HG02943 (cell line): ENCODE data around the gene ACSS2.
A peak's percentile ranks its signal among the peaks of the same experiment; 100 is the strongest.

Experiments used
- ATAC-seq: cut with Tn5 transposase; IDR thresholded peaks from one replicate; pipeline ENCODE4 v1.9.1; 2021; ENCODE audit warnings: mild to moderate bottlenecking, low read depth, moderate library complexity; ENCODE audit not compliant: unreplicated experiment

ACSS2 gene

DNA sequence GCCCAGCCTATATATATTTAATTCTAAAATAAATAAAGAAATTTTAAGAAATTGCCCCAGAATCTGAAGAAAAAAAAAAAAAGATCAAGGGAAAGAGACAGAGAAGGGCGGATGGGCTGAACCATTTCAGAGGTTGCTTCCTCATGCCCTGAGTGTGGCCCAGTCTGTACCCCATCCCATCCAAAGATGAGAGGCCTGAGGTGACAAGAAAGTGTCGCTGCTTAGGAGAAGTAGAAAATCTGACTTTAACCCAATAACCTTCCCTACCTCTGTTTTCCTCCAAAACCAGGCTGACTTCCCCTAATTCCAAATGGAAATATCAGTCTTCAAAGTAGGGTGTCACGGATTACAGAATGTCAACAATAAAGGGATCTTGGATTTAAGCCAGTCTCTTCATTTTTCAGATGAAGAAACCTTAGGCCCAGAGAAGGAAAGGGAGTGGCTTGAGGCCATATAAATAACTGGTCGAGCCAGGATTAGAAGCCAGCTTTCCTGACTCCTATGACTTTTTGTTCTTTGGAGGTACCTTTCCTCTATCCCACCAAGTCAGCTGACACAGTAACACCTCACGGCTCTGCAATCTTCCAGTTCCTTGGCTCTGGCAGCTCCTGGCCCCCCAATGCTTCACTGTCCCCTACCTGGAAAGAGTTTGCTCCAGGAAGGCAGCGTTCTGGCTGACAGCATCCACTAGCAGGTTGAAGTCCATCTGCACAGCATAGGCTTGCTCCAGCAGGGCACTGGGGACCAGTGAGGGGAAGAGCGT lies 69.1 kb downstream of the ACSS2 start:
- no peak for ATAC-seq

DNA sequence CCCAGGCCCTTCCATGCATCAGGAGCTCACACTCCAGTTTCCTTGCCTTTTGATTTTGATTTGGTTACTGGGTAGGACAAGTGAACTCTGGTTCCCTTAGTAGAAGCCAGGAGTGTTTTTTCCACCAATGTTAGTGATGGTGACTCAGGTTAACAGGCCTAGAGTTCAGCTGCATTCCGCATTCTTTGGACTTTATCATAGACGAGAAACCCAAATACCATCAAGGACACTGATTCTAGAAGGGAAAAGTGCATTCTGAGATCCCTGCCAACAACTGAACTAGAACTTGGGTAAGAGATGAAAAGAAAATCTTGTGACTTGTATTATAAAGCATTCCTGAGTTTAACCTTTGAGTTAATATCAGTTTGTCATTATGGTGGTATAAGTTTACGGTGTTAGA lies 70.2 kb downstream of the ACSS2 start:
- ATAC-seq, result no peak

DNA sequence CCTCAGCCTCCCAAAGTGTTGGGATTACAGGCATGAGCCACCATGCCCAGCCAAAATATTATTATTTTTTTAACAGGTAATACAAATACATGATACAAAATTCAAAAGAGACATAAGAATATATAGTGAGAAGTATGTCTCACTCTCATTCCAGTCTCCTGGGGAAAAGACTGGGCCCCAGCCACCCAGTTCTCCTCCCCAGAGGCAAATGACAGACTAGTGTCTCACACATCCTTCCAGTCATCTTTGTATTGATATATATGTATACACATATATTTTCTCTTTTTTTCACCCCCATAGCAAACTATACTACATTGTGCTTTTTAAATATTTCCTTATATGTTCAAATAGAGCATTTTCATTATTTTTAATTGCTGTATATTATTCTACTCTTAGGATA lies 70.9 kb downstream of the ACSS2 start:
- ATAC-seq, result no peak

DNA sequence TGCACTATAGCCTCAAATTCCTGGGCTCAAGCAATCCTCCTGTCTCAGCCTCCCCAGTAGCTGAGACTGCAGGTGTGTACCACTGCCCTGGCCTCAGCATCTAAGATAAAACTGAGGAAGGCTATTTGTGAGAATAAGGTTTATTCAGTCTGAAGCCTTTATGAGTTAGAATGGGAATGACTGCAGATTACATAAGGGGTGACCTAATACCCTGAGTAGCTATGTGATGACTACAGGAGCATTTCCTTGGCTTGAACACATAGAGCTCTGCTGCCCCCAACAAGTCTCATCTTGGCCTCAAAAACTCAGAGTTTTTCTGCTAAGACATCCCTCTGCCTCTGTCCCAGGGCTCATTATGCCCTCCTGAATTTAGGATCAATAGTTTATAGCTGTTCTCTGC lies 71.6 kb downstream of the ACSS2 start:
- no peak for ATAC-seq

DNA sequence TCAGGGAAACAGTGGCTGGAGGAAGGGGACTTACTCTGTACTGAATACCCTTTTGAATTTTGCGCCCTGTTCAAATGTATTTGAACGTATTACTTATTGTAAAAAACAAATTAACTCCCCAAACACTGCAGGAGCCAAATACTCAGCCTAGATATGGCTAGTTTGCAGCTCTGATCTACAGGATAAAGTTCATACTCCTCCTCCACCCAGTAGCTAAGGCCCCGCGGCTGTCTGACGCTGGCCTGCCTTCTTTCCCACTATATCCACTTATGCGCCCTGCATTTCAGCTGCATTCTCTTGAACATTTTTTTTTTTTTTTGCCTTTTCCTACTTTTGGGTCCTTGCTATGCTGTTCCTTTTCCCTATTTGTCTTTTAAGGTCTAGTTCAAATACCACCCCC lies 72.7 kb downstream of the ACSS2 start:
- no peak for ATAC-seq

DNA sequence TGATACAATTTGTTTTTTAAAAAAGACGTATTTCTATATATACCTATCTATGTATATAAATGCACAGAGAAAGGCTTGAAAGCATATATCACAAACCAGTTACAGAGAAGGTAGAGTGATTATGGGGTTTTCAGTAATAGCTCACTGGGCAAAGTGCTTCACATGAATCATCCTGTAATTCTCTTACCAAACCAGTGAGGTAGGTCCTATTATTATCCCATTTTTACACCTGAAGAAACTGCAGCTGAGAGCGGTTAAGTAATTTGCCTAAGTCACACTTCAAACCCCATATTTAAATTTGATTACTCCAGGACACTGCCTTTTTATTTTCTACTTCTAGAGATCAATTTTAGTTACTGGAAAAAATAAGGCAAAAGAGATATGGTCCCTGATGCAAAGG lies 74.8 kb downstream of the ACSS2 start:
- ATAC-seq, result no peak

DNA sequence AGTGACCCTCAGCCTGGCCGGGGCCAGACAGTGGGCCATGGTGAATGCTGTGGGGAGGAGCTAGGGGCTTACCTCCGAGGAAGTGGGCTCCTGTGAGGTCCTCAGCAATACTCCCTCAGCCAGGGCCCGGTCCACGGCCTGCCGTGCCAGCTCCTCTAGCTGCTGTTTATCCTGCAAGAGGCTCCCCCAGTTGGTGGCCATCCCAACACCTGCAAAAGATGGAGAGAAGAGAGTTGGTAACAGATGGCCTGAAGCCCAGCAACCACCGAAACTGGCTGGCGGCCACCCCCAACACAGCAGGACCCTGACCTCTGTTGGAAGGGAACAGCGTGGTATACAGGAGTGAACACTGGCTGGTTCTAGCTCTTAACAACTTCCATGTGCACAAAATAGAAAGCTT lies 75.2 kb downstream of the ACSS2 start:
- ATAC-seq, result no peak

DNA sequence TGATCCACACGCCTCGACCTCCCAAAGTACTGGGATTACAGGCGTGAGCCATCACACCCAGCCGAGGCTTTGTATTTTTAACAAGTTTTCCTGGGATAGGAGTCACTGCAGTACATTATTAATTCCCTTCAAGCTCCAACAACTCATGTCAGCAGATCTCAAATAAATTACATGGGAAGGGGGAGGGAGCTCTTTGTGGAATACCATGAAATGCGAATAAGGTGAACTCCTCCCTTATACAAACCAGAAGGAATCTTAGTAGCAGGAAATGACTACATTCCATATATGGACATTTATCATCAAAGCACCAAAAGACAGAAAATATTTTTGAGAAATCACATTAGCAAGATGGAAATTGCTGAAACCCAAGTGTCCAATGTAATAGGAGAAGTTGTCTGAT lies 76.3 kb downstream of the ACSS2 start:
- no peak for ATAC-seq

DNA sequence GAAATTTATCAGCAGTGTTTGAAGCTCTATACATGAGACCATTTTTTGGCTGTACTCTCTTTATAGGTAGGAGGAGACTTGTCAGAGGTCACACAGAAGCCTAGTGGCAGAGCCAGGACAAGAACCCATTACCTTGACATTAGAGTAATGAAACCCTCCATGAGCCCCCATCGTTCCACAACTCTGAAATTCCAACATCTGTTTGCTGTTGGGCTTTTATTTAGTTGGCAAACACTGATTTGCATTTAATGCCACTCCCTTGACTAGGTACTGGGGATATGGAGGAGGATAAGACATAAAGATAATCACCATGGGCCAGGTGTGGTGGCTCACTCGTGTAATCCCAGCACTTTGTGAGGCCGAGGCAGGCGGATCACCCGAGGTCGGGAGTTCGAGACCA lies 77.5 kb downstream of the ACSS2 start:
- no peak for ATAC-seq

DNA sequence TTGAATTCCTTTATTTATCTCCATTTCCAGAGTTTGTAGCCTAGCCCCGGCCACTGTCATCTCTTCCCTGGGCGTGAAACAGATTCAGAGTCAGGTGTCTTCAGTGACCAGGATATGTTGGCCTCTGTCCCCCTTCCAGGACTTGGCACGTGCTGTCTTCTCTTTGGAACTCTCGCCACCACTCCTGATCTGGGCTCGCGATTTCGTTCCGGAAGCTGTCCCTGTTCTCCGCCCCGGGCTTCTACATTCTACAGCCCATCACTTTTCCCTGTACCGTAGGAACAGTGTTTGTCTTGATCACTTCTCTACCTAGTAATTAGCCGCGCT lies 78.5 kb downstream of the ACSS2 start:
- ATAC-seq, result no peak

DNA sequence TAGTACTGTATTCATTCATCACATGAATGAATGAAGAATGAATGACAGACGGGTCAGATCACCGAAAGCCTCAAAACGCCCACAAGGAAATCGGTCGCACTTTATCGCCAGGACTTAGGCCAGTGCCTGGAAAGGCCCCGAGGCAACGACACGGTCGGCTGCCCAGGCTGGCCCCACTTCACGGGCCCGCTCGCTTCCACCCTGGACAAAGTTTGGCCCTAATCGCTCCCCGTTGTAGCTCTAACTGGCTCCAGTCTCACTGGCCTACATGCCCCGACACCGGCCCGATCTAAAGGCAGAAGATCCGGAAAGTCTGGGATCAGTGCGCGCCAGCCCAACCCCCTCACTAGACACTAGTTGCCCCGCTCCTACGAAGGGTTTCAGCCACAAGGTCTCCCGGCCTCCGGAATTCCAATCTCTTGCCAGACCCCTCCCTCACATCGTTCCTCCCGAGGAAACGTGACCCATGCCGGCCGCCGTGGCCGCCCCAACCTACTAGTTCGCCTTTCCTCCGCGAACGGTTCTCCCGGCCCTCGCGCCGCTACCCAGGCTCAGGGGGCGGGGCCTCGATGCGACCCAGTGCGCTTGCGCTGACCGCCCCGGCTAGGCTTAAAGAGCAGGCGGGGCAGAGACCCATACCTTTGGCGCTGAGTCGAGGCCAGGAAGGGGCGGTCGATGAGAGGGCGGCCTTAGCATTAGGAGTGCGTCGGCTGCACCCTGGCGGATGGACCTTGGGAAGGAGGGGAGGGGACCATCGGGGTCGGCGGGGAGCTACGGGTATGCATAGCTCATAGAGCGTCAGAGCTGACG lies 79.0 kb downstream of the ACSS2 start, which contains the start of the genes GSS and MYH7B:
GSS (minus strand) TSS at position 576 of the 810 bp plus-strand sequence. CDS start 3,954 bp downstream, outside the sequence.
MYH7B (plus strand) TSS at position 638 of the 810 bp plus-strand sequence. CDS start 22,138 bp downstream, outside the sequence.
- ATAC-seq, result peak; percentile 81

DNA sequence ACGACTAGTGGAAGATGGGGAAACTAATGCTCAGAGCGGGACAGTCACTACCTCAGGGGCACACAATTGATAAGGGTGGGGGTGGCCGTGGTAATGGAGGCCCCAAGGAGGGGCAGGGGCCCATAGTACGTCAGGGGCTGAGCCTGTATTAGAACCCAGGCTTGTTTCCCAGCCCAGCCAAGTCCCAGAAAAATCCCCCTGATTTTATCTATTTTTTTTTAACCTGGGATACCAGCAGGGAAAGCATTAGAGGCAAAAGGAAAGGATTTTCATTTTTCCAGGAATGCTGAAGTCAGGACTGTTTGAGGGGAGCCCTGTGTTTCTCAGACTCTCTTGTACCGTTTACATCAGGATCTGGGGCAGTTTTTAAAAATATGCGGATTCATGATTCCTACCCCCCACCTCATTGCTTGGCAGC lies 79.6 kb downstream of the ACSS2 start:
- ATAC-seq, result no peak

DNA sequence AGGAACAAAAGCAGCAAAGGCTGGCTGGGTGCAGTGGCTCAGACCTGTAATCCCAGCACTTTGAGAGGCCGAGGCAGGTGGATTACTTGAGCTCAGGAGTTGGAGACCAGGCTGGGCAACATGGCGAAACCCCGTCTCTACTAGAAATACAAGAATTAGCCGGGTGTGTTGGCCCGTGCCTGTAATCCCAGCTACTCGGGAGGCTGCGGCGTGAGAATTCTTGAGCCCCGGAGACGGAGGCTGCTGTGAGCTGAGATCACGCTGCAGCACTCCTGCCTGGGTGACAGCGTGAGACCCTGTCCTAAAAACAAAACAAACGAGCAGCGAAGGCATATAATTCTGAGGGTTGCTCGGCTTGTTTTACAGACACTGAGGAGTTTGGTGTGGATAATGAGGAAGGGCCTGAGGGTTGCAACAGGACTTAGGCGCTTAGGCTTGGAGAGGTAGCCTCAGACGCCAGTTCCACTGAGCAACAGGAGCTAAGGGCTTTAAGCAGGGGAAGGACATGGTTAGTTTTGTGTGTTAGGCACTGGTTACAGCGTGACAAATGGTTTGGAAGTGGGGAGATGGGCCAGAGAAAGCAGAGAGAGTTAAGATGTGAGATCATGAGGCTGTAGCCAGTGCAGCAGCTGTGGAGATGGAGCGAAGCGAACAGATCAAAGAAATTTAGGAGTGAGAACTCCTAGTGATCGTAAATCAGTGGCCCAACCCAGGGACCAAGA lies 80.5 kb downstream of the ACSS2 start:
- no peak for ATAC-seq

DNA sequence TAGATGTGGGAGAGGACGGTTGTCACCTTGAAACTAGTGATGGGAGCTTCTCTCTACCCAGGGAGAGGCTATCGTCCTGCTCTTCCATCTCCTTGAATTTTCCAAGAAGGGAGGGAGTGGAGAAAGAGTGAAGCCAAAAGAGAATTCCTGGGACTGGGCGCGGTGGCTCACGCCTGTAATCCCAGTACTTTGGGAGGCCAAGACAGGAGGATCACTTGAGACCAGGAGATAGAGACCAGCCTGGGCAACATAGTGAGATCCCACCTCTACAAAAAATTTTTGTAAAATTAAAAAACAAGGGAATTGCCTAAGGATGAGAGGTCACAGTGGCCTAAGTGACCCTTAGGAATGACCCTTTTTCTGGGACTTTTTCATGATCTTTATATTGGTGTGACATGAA lies 88.1 kb downstream of the ACSS2 start:
- no peak for ATAC-seq

DNA sequence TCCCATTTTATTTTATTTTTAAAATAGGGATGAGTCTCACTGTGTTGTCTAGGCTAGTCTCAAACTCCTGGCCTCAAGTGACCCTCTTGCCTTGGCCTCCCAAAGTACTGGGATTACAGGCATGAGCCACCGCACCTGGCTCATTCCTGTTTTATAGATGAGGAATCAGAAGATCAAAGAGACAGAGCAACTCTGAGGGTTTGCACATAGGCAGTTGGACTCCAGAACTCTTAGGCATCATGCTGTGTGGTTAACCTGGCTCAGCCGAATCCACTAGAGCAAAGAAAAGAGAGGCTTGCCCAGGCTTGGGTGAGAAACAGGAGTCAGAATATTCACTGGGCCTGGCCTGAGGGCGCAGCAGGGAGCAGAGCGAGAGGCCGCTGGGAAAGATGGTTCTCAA lies 88.6 kb downstream of the ACSS2 start:
- ATAC-seq, result no peak

DNA sequence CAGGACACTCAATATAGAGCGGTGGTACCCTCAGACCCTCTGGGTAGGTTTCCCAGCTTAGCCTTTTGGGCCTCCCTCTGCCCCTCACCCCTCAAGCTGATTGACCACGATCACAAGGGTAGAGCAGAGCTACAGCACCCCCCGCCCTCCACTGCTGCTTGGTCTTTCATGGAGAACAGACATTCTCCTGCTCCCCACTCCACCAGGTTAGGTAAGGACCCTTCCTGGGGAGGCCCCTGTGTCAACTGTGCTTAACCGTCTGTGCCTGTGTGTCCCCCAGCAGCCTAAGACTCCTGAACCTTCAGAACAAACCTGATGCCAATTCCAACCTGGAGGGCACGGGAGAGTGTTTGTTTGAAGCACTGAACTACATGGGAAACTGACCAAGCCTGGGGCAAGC lies 91.0 kb downstream of the ACSS2 start:
- no peak for ATAC-seq

DNA sequence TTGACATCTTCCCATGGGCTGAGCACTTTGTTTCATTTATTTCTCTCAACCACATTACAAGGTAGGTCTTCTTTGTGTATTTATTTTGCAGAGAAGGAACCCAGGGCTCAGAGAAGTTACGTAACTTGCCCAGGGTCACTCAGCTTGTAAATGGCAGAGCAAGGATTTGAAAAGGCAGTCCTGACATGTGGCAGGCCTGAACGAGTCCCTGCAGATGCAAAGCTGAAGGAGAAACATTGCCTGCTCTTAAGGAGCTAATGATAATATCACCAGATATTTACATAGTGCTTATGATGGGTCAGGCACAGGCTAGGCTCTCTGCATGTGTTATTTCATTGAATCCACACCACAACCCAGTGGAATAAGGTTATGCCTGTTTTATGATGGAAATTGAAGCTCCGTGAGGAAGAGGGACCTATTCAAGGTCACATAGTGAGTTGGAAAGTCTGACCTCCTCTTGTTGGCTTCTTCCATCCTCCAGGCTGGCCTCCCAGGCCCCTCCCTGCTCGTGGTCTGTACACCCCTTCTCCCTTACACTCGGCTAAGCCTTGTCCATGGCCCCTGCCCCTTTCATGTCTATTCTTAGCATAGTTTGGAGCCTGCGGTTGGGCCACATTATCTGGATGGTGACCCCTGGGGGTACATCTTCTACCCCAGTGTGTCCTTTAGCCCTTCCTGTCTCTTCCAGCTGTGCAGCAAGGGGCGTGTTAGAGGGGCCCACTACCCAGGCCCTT lies 91.8 kb downstream of the ACSS2 start:
- ATAC-seq, result no peak

DNA sequence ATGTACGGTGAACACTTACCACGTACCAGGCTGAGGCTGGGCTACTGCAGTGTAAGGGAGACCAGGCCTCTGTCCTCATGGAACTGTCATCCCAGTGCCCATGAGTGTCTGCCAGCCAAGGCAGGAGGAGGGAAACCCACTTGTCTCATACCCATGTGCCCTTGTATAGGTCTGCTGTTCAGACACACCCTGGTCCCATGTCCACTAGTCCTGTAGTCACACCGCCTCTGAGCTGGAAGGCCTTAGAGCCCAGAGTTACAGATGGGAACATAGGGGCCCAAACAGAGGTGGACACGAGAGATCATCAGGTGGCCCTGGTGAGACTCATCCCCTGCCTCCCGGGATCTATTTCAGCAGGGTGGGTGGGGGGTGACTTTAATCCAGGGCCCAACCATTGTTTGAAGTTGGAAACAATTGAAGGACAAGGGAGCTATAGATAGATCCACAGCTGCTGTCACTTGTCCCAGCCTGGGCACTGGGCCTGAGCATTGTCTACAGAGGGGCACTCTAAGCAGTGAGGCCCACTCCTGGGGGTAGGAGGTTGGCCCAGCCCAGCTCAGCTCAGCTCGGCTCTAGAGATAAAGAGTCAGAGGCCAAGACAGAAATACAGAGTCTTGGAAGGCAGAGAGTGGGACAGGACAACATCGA lies 93.9 kb downstream of the ACSS2 start:
- ATAC-seq, result no peak

DNA sequence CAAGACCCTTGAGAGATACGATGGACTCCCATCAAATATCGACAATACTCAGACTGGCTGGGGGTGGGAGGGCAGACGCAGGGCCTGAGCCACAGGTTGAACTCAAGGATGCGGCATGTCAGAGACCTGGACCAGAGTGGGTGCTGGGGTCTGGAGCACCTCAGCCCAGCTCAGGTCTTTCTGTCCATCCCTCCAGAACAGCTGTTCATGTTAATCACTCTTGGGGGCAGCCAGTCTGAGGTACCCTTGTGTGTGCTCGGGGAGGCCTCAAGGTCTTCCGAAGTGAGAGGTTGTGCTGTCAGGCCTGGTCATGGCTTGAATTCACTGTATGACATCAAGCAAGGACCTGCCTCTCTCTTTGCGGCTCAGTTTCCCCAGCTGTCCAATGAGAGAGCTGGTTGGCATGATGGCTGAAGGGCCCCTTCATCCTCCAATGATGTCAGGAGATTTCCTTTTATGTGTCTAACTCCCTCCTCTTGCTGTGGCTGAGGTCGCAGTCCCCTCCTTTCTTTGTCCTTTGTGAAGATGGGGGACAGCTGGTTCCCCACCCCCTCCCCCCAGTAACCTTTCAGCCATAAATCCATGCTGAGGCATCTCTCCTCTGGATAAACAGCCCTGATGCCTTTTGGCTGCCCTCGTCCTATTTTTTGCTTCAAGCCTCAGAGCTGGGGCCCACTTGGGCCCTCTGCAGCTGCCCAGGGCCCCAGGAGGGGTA lies 94.6 kb downstream of the ACSS2 start:
- no peak for ATAC-seq
